HepG2 (cell line): ENCODE data around the gene SLC24A5. TPM values are rescaled to one million over a fixed set of nuclear protein-coding genes. Genes with fewer than 3 reads are reported as not detected.

Source experiments
- ATAC-seq: fragments of 200-7000 bp; cut with Tn5 transposase; 3 replicates; pipeline ENCODE4 v1.9.1; 2020; ENCODE audit warnings: mild to moderate bottlenecking, moderate library complexity
- BruUV-seq: library from RNA; stranded (reverse); fragments of 400-500 nt; replicated peaks from 2 replicates; lab custom pipeline; 2021; lab: Mats Ljungman, UMichigan
- CTCF ChIA-PET: fragments of 300-600 bp; formaldehyde crosslinking; extraction: SDS; loops from one replicate; lab custom pipeline; 2021; ENCODE audit warnings: low total read pairs, inconsistent platforms, low intra/inter-chr PET ratio; lab: Yijun Ruan, JAX
- POLR2A ChIA-PET: fragments of 350-600 bp; sonication (Branson Sonifier 250); formaldehyde crosslinking; loops from one replicate; lab custom pipeline; 2020; ENCODE audit warnings: antibody characterized with exemption, inconsistent platforms; lab: Yijun Ruan, JAX
- DNase-seq: peaks from one replicate; pipeline ENCODE4 v3.0.0-alpha.2; 2015; ENCODE audit warnings: low spot score
- FAIRE-seq: peaks from 3 replicates; lab custom pipeline; 2011; peaks lifted over from hg19 to GRCh38; lab: Jason Lieb, UNC
- H2AFZ ChIP-seq: one replicate; pipeline ENCODE4 v1.6.1; 2011; ENCODE audit warnings: low read length, inconsistent platforms
- H3K27ac ChIP-seq: fragments of 300-600 bp; 3 replicates; pipeline ENCODE4 v1.8.0; 2011; ENCODE audit warnings: mixed run types, mild to moderate bottlenecking, mixed read lengths, low read length, inconsistent platforms; ENCODE audit not compliant: insufficient read depth; ENCODE audit errors: extremely low read length
- H3K27me3 ChIP-seq, 2 experiments: fragments of 200-600 bp in 1 of 2; 2 replicates in 1 of 2; 3 replicates in 1 of 2; pipeline versions ENCODE4 v1.6.0 to v1.8.0; 2011; ENCODE audit warnings: low read length in 2 of 2, mild to moderate bottlenecking in 2 of 2, moderate library complexity in 2 of 2, inconsistent platforms in 1 of 2; ENCODE audit not compliant: insufficient read depth in 2 of 2, control insufficient read depth in 1 of 2
- H3K36me3 ChIP-seq, 2 experiments: fragments of 200-600 bp in 1 of 2; replicated peaks in 1 of 2; 2 replicates in 1 of 2; 3 replicates in 1 of 2; pipeline versions ENCODE4 v1.5.1 to v1.8.0; 2011; ENCODE audit warnings: low read length in 2 of 2, inconsistent platforms in 1 of 2; ENCODE audit not compliant: insufficient read depth in 2 of 2, control insufficient read depth in 1 of 2
- H3K4me1 ChIP-seq: 2 replicates; pipeline ENCODE4 v1.5.1; 2012; ENCODE audit warnings: low read length, inconsistent platforms; ENCODE audit not compliant: insufficient read depth
- H3K4me2 ChIP-seq: 2 replicates; pipeline ENCODE4 v1.6.0; 2011; ENCODE audit warnings: low read depth, low read length, inconsistent platforms
- H3K4me3 ChIP-seq, 3 experiments: fragments of 200-600 bp in 1 of 3; sonication (generic), shearing (Covaris generic) in 1 of 3; replicated peaks in 1 of 3; 2 replicates each; pipeline ENCODE4 v1.5.1; 2011 to 2016; ENCODE audit warnings: low read length in 3 of 3, inconsistent platforms in 2 of 3, low read depth in 2 of 3, mild to moderate bottlenecking in 2 of 3, control low read depth in 1 of 3, mixed read lengths in 1 of 3; ENCODE audit not compliant: insufficient read depth in 1 of 3
- H3K79me2 ChIP-seq: one replicate; pipeline ENCODE4 v1.6.1; 2011; ENCODE audit warnings: low read length, inconsistent platforms; ENCODE audit not compliant: insufficient read depth
- H3K9ac ChIP-seq: 2 replicates; pipeline ENCODE4 v1.6.0; 2011; ENCODE audit warnings: mild to moderate bottlenecking, low read depth, low read length, inconsistent platforms; ENCODE audit not compliant: insufficient read depth
- H3K9me3 ChIP-seq: 2 replicates; pipeline ENCODE4 v1.5.1; 2012; ENCODE audit warnings: mild to moderate bottlenecking, low read length
- H4K20me1 ChIP-seq: 2 replicates; pipeline ENCODE4 v1.6.0; 2011; ENCODE audit warnings: inconsistent platforms, mild to moderate bottlenecking, low read length, moderate library complexity; ENCODE audit not compliant: insufficient read depth
- CENPBD1 ChIP-seq: sonication (generic); formaldehyde crosslinking; IDR thresholded peaks from 2 replicates; pipeline ENCODE4 v1.8.0; 2022; ENCODE audit warnings: missing genetic modification reagents, low read depth, mild to moderate bottlenecking, borderline replicate concordance
- HNF4G ChIP-seq, 2 experiments: sonication (generic) in 1 of 2; formaldehyde crosslinking in 1 of 2; IDR thresholded peaks; 2 replicates each; pipeline versions ENCODE4 v1.4.0 to v1.6.1; 2011 to 2020; ENCODE audit warnings: borderline replicate concordance in 2 of 2, low read depth in 2 of 2, mild to moderate bottlenecking in 2 of 2, low read length in 1 of 2, missing genetic modification reagents in 1 of 2, moderate library complexity in 1 of 2
- KIAA2018 ChIP-seq: sonication (generic); formaldehyde crosslinking; IDR thresholded peaks from 2 replicates; pipeline ENCODE4 v1.5.0; 2020; ENCODE audit warnings: mild to moderate bottlenecking, missing genetic modification reagents, borderline replicate concordance
- MTA1 ChIP-seq: sonication (generic); formaldehyde crosslinking; IDR thresholded peaks from 2 replicates; pipeline ENCODE4 v1.4.0; 2020; ENCODE audit warnings: missing genetic modification reagents, mild to moderate bottlenecking, borderline replicate concordance
- SUZ12 ChIP-seq: fragments of 150-350 bp; IDR thresholded peaks from 2 replicates; pipeline ENCODE4 v1.6.1; 2014; ENCODE audit warnings: low read depth, low read length
- ZNF263 ChIP-seq: sonication (generic); formaldehyde crosslinking; IDR thresholded peaks from 2 replicates; pipeline ENCODE4 v1.4.0; 2020; ENCODE audit warnings: missing genetic modification reagents
- WGBS: methylation state at CpG from one replicate; pipeline ENCODE4 v1.1.6; 2017; ENCODE audit warnings: low lambda C conversion rate; 5-methylcytosine and 5-hydroxymethylcytosine counted together
- in situ Hi-C: cut with HindIII; loops from 2 replicates; pipeline ENCODE4 v1.10.0; 2017; ENCODE audit warnings: low pct_unique_long_range_greater_than_20kb; ENCODE audit not compliant: extremely low pct_ligation_motif_present
- intact Hi-C: fragments of 100-400 bp; cut with micrococcal nuclease; formaldehyde crosslinking; loops from one replicate; pipeline ENCODE4 v1.10.0; 2022; ENCODE audit not compliant: unreplicated experiment
- polyA plus RNA-seq, 8 experiments: library from polyadenylated mRNA; depleted of rRNA in 3 of 8; stranded (reverse) in 7 of 8; unstranded in 1 of 8; fragments of >200 nt; fragmentation: Illumina TruSeq in 4 of 8; extraction: Trizol in 4 of 8; gene quantifications; 2 replicates each; pipeline versions ENCODE4 v1.2.1 to v1.2.3, GENCODE V29; 2011 to 2016; ENCODE audit warnings: low read depth in 4 of 8, missing spikeins in 1 of 8, mixed read lengths in 1 of 8; ENCODE audit not compliant: insufficient read depth in 1 of 8
- total RNA-seq, 5 experiments: library from RNA; depleted of rRNA; stranded (reverse); fragments of >200 nt; fragmentation: Illumina TruSeq; extraction: Trizol; gene quantifications; 2 replicates each; pipeline ENCODE4 v1.2.3, GENCODE V29; 2016; ENCODE audit warnings: low read depth in 1 of 5

Gene SLC24A5
- total and polyA plus RNA-seq, 2 of the 13 experiments (the other 11 are each of a cell fraction or from before 2014, with no cell fraction given): not detected

GRCh38 chr15:48073881-48074280 is 46.9 kb upstream of the SLC24A5 start:
- no peak for TF ChIP-seq SUZ12
- TF ChIP-seq ZNF263 (CRISPR knock-in tag): no peak
- TF ChIP-seq KIAA2018 (CRISPR knock-in tag): no peak
- no peak for TF ChIP-seq HNF4G (IDR thresholded peaks at IDR 0.05; ENCODE audit: borderline replicate concordance, low read depth, low read length)
- no peak for TF ChIP-seq HNF4G (CRISPR knock-in tag; IDR thresholded peaks at IDR 0.05; ENCODE audit: borderline replicate concordance, low read depth)
- no peak for TF ChIP-seq CENPBD1 (CRISPR knock-in tag)
- no peak for TF ChIP-seq MTA1 (CRISPR knock-in tag)
- H3K9ac ChIP-seq: no peak overlapping the region
- no peak for FAIRE-seq
- H3K4me3 ChIP-seq: no peak overlapping the region
- in situ Hi-C loops: no loop called here
- H3K27me3 ChIP-seq: no peaks in the 10 kb centered on the region; a peak in 1 of 5 replicates
- no peaks in the 10 kb centered on the region for H3K4me1 ChIP-seq
- no peak overlapping the region for H3K27ac ChIP-seq
- H3K4me2 ChIP-seq: no peak overlapping the region
- no peaks in the 10 kb centered on the region for H3K79me2 ChIP-seq
- POLR2A ChIA-PET: no interaction called here
- WGBS: 8% methylated on average over 4 of the region's 4 CpGs
- H3K36me3 ChIP-seq: no peaks in the 10 kb centered on the region
- no peak for DNase-seq
- intact Hi-C loops: no loop called here
- H3K9me3 ChIP-seq: 0 out of 2 replicates have a peak, but pooled peaks cover 5% of the 10 kb centered on the region
- no TSS peak for BruUV-seq
- ATAC-seq: no peak
- H2AFZ ChIP-seq: no peak overlapping the region
- H4K20me1 ChIP-seq: no peaks in the 10 kb centered on the region
- CTCF ChIA-PET: no interaction called here
